Fibroblast of pulmonary artery (primary cell): ENCODE data around the gene PLCH2.

Experiments
- DNase-seq: peaks from one replicate; pipeline ENCODE4 v3.0.0-alpha.2; 2010; ENCODE audit warnings: low read depth
- H3K4me3 ChIP-seq: replicated peaks from 2 replicates; pipeline ENCODE4 v1.5.1; 2011; ENCODE audit warnings: low read depth, mild to moderate bottlenecking, control low read depth, low read length, moderate library complexity
- CTCF ChIP-seq: IDR thresholded peaks from 2 replicates; pipeline ENCODE4 v1.5.1; 2011; ENCODE audit warnings: mild to moderate bottlenecking, control low read depth, low read length, inconsistent platforms; ENCODE audit errors: missing control alignments

PLCH2 gene

GRCh38 chr1:2508751-2509150 lies 32.7 kb downstream of the PLCH2 start:
- no peak overlapping the region for H3K4me3 ChIP-seq
- no peak for TF ChIP-seq CTCF
- DNase-seq = no peak

GRCh38 chr1:2509589-2509988 lies 33.5 kb downstream of the PLCH2 start:
- no peak for DNase-seq
- TF ChIP-seq CTCF = no peak
- H3K4me3 ChIP-seq = no peak overlapping the region

DNA sequence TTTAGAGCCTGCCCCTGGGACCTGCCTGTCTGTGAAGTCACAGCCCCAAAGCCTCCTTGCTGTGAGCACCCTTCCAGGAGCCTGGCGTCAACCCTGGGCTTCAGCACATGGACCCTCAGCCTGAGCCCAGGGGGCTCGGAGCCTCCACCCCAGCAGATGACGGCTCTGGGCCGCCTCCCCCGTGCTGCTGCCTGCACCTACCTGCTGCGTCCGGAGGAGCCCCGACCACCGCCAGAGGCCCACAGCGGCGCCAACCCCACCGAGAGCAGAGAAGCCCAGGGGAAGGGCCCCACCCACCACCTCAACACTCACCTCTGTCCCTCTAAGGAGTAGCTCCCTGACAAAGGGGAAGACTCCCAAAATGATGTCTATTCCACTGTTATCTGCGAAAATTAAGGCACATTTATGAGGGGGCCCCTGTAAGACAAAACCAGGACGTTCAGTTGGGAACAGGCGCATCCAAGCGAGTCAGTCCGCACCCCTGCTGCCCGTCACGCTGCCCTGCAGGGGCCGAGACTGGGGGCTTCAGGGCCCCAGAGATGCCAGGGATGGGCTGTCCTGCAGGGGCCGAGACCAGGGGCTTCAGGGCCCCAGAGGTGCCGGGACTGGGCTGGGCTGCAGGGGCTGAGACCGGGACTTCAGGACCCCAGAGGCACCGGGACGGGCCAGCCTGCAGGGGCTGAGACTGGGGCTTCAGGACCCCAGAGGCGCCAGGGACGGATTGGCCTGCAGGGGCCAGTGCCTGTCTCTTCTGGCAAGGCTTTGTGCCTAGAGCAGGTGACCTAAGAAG lies 34.5 kb downstream of the PLCH2 start:
- DNase-seq = no peak
- H3K4me3 ChIP-seq = no peak overlapping the region
- TF ChIP-seq CTCF = no peak

DNA sequence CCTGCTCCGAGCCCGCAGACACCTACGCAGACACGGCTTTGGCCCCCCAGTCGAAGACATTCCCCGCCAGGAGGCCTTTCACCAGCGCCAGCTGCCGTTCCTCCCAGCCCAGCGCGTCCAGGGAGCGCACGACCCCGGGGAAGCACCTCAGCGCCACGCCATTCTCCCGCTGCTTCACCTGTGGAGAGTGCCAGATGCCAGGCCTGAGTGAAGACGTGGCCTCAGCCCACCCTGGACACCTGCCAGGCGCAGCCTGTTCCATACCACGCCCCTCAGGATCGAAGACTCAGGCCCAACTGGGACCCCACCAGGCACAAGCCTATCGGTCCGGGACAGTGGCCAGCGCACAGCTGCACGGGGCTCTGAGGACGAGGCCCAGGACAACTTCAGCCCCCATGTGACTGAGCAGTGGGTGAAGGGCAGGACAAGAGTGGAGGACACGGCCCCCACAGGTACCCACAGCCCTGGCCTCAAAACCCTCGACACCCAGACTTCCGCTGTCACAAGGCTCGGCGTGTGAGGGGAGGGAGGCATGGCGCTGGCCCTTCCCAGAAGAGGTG lies 36.9 kb downstream of the PLCH2 start:
- no peak for DNase-seq

DNA sequence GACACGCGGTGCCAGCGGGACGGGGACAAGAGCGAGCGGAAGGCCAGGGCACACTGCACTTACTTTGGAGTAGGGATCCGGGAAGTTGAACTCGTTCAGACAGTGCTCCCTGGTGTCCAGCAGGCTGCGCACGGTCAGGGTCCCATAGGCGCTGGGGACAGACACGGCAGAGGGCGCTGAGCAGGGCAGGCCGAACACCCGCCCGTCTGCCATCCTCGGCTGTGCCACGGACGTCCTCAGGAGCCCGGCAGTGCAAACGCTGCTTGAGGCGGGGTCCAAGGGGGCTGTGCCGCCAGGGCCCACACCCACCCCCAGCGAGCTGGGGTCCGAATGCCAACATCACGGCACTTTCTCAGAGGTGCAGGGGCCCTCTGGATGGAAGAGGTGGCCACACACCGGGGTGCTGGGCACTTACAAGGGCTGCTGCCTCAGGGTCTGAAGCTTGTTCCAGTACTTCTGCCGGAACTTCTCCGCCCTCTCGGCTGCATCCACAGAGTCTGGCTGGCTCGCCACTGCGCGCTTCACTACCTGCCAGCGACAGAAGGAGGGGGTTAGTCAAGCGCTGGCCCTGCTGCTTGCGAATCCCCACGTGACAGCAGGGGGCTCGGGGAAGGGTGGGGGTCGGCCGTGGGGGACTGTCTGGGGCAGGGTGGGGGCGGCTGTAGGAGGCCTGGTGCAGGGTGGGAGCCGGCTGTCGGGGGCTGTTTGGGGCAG lies 38.0 kb downstream of the PLCH2 start:
- no peak for TF ChIP-seq CTCF
- DNase-seq = no peak
- H3K4me3 ChIP-seq = no peak overlapping the region

More for the DNA sequence above, 36.9 kb downstream of the PLCH2 start:
- TF ChIP-seq CTCF = no peak
- H3K4me3 ChIP-seq = no peak overlapping the region

DNA sequence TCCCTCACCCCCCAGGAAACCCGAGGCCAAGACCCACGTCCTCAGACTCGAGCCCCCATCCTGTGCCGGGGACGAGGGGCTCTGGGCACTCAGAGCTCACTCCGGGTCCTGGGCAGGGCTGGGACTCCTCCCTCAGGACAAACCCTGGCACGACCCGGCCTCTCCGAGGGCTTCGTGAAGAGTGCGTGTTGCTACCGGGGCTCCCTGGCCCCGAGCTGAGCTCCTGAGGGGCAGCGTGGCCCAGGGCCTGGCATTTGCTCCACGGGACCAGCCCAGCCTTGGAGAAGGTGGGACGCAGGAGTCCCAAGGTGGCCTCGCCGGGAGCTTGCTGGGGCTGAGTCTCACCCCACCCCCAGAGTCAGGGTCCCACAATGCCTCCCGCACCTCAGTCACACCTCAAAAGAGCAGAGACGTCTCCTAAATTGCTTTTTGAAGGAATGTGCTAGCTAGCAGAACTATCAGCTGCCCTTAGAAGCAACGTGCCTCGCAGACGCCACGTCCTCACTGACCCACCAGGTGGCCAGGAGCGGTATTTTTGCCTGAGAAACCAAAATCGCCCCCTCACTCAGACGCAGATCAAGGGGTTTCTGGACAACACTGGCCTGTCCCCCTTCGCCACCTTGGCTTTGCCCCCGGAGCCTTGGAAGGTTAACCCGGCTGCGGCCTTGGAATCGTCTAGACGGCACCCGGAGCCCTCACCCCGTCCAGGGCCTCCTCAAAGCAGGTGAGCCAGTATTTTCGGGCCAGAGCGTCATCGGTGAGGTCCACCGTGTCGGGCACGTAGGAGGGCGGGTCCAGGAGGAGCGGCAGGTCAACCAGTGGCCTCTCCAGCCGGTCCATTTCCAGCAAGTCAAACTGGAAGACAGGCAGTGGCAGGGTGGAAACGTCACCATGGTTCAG lies 39.0 kb downstream of the PLCH2 start:
- TF ChIP-seq CTCF = no peak
- no peak for DNase-seq
- H3K4me3 ChIP-seq = no peak overlapping the region
